HepG2 (cell line): ENCODE results near the gene PSMA4. TPM values are rescaled to one million over a fixed set of nuclear protein-coding genes. Genes with fewer than 3 reads are reported as not detected.

Experiments used
- GABPB1 ChIP-seq: IDR thresholded peaks from 2 replicates; pipeline ENCODE4 v1.6.1; 2016; ENCODE audit warnings: mild to moderate bottlenecking, missing genetic modification reagents, moderate library complexity, missing compliant biosample characterization
- POLR2AphosphoS5 ChIP-seq: IDR thresholded peaks from 2 replicates; pipeline ENCODE4 v1.6.1; 2012; ENCODE audit warnings: low read depth, low read length
- SP4 ChIP-seq: sonication (generic); formaldehyde crosslinking; IDR thresholded peaks from 2 replicates; pipeline ENCODE4 v1.8.1; 2023; ENCODE audit warnings: mild to moderate bottlenecking, missing genetic modification reagents
- TAF1 ChIP-seq: sonication (generic); formaldehyde crosslinking; IDR thresholded peaks from 2 replicates; pipeline ENCODE4 v1.4.0; 2020; ENCODE audit warnings: missing genetic modification reagents
- ZMYM3 ChIP-seq: sonication (generic); formaldehyde crosslinking; IDR thresholded peaks from 2 replicates; pipeline ENCODE4 v1.5.1; 2020; ENCODE audit warnings: mild to moderate bottlenecking, missing genetic modification reagents
- polyA plus RNA-seq, 8 experiments: library from polyadenylated mRNA; depleted of rRNA in 3 of 8; stranded (reverse) in 7 of 8; unstranded in 1 of 8; fragments of >200 nt; fragmentation: Illumina TruSeq in 4 of 8; extraction: Trizol in 4 of 8; gene quantifications; 2 replicates each; pipeline versions ENCODE4 v1.2.1 to v1.2.3, GENCODE V29; 2011 to 2016; ENCODE audit warnings: low read depth in 4 of 8, missing spikeins in 1 of 8, mixed read lengths in 1 of 8; ENCODE audit not compliant: insufficient read depth in 1 of 8
- total RNA-seq, 5 experiments: library from RNA; depleted of rRNA; stranded (reverse); fragments of >200 nt; fragmentation: Illumina TruSeq; extraction: Trizol; gene quantifications; 2 replicates each; pipeline ENCODE4 v1.2.3, GENCODE V29; 2016; ENCODE audit warnings: low read depth in 1 of 5
- TF ChIP-seq, protein P1 (sequence below): IDR thresholded peaks from 2 replicates; pipeline ENCODE4 v1.6.1; 2016; ENCODE audit warnings: control low read depth
- TF ChIP-seq, protein P2 (sequence below): sonication (generic); formaldehyde crosslinking; IDR thresholded peaks from 2 replicates; pipeline ENCODE4 v1.5.0; 2020; ENCODE audit warnings: missing genetic modification reagents, mild to moderate bottlenecking, borderline replicate concordance
- TF ChIP-seq, protein P3 (sequence below): sonication (generic); formaldehyde crosslinking; IDR thresholded peaks from 2 replicates; pipeline ENCODE4 v1.4.0; 2020; ENCODE audit warnings: mild to moderate bottlenecking, missing genetic modification reagents
- TF ChIP-seq, protein P4 (sequence below): sonication (generic); formaldehyde crosslinking; IDR thresholded peaks from 2 replicates; pipeline ENCODE4 v1.5.1; 2020; ENCODE audit warnings: mild to moderate bottlenecking, missing genetic modification reagents, moderate library complexity

PSMA4 gene
- total and polyA plus RNA-seq, 2 of the 13 experiments (the other 11 are each of a cell fraction or from before 2014, with no cell fraction given) = 202 to 404 TPM

DNA sequence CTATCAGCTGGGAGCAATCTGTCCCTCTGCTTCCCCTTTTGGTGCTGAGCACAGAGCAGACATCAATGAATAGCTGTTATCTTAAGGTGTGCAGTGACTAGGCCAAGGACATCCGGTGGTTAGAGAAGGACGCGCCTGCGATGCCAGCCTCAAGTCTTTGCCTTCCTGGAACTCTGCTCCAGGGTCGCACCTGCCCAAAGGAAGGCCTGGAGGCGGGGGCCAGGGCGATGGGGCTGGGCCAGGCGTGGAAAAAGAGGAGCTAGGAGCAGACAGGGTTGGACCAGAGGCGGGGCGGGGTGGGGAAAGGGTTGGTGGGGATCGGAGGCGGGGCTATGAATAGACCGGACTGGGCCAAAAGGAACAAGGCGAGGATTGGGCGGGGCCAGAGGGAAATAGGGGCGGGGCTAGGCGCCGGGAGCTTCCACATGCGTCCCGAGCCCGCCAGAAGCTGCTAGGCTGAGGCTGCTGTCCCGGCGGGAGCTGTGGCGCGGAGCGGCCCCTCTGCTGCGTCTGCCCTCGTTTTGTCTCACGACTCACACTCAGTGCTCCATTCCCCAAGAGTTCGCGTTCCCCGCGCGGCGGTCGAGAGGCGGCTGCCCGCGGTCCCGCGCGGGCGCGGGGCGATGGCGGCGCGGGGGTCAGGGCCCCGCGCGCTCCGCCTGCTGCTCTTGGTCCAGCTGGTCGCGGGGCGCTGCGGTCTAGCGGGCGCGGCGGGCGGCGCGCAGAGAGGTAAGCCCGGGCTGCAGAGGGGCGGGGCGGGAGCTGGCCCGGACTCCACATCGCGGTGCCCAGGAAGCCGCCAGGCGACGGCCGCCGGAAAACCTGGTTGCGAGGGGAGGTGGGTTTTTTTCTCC is 25.1 kb downstream of the PSMA4 start, which contains the start of gene CHRNA5 (continued):
- TF ChIP-seq, protein P1, sequence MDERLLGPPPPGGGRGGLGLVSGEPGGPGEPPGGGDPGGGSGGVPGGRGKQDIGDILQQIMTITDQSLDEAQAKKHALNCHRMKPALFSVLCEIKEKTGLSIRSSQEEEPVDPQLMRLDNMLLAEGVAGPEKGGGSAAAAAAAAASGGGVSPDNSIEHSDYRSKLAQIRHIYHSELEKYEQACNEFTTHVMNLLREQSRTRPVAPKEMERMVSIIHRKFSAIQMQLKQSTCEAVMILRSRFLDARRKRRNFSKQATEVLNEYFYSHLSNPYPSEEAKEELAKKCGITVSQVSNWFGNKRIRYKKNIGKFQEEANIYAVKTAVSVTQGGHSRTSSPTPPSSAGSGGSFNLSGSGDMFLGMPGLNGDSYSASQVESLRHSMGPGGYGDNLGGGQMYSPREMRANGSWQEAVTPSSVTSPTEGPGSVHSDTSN (CRISPR knock-in tag) = no peak
- 0 out of 2 replicates have a peak, but pooled peaks have one; percentile 15 for TF ChIP-seq ZMYM3 (CRISPR knock-in tag)
- peak; percentile 60; the same call in 1 of the 2 replicates for TF ChIP-seq TAF1 (CRISPR knock-in tag)
- TF ChIP-seq, protein P2, sequence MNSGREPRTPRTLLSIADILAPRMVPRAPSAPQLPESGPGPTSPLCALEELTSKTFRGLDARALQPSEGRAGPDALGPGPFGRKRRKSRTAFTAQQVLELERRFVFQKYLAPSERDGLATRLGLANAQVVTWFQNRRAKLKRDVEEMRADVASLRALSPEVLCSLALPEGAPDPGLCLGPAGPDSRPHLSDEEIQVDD (CRISPR knock-in tag) = no peak
- TF ChIP-seq, protein P3, sequence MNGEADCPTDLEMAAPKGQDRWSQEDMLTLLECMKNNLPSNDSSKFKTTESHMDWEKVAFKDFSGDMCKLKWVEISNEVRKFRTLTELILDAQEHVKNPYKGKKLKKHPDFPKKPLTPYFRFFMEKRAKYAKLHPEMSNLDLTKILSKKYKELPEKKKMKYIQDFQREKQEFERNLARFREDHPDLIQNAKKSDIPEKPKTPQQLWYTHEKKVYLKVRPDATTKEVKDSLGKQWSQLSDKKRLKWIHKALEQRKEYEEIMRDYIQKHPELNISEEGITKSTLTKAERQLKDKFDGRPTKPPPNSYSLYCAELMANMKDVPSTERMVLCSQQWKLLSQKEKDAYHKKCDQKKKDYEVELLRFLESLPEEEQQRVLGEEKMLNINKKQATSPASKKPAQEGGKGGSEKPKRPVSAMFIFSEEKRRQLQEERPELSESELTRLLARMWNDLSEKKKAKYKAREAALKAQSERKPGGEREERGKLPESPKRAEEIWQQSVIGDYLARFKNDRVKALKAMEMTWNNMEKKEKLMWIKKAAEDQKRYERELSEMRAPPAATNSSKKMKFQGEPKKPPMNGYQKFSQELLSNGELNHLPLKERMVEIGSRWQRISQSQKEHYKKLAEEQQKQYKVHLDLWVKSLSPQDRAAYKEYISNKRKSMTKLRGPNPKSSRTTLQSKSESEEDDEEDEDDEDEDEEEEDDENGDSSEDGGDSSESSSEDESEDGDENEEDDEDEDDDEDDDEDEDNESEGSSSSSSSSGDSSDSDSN (CRISPR knock-in tag) = peak; percentile 35; the same call in 1 of the 2 replicates
- TF ChIP-seq GABPB1 (CRISPR knock-in tag) = peak; percentile 51; the same call in 1 of the 2 replicates
- peak; percentile 67; the same call in 1 of the 2 replicates for TF ChIP-seq SP4 (CRISPR knock-in tag)
- TF ChIP-seq, protein P4, sequence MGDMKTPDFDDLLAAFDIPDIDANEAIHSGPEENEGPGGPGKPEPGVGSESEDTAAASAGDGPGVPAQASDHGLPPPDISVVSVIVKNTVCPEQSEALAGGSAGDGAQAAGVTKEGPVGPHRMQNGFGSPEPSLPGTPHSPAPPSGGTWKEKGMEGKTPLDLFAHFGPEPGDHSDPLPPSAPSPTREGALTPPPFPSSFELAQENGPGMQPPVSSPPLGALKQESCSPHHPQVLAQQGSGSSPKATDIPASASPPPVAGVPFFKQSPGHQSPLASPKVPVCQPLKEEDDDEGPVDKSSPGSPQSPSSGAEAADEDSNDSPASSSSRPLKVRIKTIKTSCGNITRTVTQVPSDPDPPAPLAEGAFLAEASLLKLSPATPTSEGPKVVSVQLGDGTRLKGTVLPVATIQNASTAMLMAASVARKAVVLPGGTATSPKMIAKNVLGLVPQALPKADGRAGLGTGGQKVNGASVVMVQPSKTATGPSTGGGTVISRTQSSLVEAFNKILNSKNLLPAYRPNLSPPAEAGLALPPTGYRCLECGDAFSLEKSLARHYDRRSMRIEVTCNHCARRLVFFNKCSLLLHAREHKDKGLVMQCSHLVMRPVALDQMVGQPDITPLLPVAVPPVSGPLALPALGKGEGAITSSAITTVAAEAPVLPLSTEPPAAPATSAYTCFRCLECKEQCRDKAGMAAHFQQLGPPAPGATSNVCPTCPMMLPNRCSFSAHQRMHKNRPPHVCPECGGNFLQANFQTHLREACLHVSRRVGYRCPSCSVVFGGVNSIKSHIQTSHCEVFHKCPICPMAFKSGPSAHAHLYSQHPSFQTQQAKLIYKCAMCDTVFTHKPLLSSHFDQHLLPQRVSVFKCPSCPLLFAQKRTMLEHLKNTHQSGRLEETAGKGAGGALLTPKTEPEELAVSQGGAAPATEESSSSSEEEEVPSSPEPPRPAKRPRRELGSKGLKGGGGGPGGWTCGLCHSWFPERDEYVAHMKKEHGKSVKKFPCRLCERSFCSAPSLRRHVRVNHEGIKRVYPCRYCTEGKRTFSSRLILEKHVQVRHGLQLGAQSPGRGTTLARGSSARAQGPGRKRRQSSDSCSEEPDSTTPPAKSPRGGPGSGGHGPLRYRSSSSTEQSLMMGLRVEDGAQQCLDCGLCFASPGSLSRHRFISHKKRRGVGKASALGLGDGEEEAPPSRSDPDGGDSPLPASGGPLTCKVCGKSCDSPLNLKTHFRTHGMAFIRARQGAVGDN (CRISPR knock-in tag) = peak; percentile 63; the same call in 1 of the 2 replicates
- TF ChIP-seq POLR2AphosphoS5 = peak; percentile 65
